Measurements from ENCODE around the gene OR2A5.

- TF ChIP-seq, protein P1, sequence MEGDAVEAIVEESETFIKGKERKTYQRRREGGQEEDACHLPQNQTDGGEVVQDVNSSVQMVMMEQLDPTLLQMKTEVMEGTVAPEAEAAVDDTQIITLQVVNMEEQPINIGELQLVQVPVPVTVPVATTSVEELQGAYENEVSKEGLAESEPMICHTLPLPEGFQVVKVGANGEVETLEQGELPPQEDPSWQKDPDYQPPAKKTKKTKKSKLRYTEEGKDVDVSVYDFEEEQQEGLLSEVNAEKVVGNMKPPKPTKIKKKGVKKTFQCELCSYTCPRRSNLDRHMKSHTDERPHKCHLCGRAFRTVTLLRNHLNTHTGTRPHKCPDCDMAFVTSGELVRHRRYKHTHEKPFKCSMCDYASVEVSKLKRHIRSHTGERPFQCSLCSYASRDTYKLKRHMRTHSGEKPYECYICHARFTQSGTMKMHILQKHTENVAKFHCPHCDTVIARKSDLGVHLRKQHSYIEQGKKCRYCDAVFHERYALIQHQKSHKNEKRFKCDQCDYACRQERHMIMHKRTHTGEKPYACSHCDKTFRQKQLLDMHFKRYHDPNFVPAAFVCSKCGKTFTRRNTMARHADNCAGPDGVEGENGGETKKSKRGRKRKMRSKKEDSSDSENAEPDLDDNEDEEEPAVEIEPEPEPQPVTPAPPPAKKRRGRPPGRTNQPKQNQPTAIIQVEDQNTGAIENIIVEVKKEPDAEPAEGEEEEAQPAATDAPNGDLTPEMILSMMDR (IDR thresholded peaks at IDR 0.05) = no peak
- TF ChIP-seq POLR2A (IDR thresholded peaks at IDR 0.05) = no peak
Observed at GRCh38 chr7:144098776-144099175, 50.0 kb downstream of the OR2A5 start.
